ENCODE measurements around the gene BLTP2.

The BLTP2 gene

DNA sequence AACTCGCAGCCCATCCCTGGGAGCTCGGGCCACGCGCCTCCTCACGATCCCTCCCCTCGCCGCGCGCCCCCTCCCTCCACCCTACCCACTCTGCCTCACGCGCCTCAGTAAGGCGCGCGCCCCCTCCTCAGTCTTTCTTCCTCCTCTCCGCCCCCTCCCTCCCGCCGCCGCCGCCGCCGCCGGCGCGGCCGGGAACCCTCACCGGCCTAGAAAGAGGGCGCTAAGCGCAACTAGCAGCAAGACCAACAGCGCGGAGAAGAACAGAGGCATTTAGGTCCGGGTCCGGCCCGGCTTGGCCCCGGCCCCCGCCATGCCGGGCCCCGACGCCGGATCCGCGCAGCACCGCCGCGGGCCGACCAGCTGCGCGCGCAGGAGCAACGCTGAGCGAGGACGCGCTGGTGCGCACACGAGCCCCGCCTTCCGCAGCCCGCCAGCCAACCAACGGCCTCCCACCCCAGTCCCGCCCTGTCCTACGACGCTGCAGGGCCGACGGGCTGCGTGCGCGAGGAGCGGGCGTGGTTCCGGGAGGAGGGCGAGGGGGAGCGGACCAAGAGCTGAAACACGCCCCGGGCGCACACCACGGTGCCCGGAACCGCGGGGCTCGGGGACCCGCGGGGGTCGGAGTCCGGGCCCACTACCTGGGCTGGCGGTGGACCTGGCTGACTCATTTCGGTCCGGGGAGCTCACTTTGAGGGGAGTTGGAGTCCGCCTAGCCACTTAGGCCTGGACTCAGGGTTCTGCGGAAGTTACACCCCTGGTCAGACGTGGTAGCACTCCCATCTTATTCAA lies at the start of gene BLTP2:
Gene BLTP2 (minus strand): TSS at position 372 of the 789 bp plus-strand sequence. CDS start 102 bp downstream, at position 270.
- Histone ChIP-seq H3K36me3 (replicated peaks) (peaks cover 44% of the 10 kb centered on the region), H3K9me3 (no peaks in the 10 kb centered on the region), H3K27me3 (ENCODE audit: low read depth) (no peaks in the 10 kb centered on the region), H3K4me3 (peak within 1 kb of the TSS; percentile 64), H3K4me1 (peaks cover 5% of the 10 kb centered on the region)
- in situ Hi-C loops (cut with MboI; ENCODE audit: low sequenced_read_pairs), result no loop called here
- peak; percentile 94 to 97 for DNase-seq (ENCODE audit: low spot score in 2 of 2)

DNA sequence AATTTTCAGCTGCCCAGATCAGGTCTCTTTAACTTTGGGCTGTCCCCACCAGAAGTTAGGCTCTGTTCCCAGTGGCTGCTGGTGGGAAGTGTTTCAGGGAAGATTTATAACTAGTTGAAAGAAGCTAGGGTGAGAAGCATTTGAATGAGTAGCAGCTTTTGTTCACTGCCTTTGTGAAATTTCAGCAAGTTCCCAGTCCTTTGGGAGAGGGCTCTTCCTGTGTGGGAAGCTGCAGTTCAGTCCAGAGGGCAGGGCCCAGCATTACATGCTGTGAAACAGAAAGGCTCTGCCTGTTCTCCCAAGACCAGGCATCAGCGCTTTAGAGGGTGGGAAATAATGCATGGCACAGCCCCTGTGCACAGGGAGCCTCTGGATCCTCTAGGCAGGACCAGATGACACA lies 48.9 kb upstream of the BLTP2 start:
- no peaks in the 10 kb centered on the region for H3K27me3 ChIP-seq (ENCODE audit: low read depth)
- peaks cover 81% of the 10 kb centered on the region for H3K36me3 ChIP-seq (replicated peaks)
- in situ Hi-C loops (cut with MboI; ENCODE audit: low sequenced_read_pairs), result no loop called here
- H3K4me1 ChIP-seq, result no peaks in the 10 kb centered on the region
- no peaks in the 10 kb centered on the region for H3K9me3 ChIP-seq
- H3K4me3 ChIP-seq, result no peak overlapping the region
- no peak for DNase-seq (ENCODE audit: low spot score in 2 of 2)

DNA sequence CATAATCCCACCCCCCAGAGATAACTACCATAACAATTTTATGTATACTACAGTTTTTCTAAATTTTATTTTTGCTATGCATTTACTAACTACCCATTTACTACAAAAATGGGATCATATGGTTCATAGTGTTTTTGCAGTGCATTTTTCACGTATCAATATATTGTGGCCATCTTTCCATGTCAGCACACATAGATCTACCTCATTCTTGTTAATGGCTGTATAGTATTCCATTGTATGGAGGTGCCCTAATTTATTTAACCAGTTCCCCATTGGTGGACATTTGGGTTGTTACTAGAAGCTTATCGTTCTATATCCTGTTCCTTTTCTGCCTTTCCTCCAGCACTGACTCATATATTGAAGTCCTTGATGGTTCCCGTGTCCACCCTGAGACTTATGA lies 44.1 kb upstream of the BLTP2 start:
- H3K4me3 ChIP-seq, result no peak overlapping the region
- no peaks in the 10 kb centered on the region for H3K27me3 ChIP-seq (ENCODE audit: low read depth)
- peaks cover 86% of the 10 kb centered on the region for H3K36me3 ChIP-seq (replicated peaks)
- no peaks in the 10 kb centered on the region for H3K9me3 ChIP-seq
- DNase-seq (ENCODE audit: low spot score in 2 of 2), result no peak
- in situ Hi-C loops (cut with MboI; ENCODE audit: low sequenced_read_pairs), result no loop called here
- no peaks in the 10 kb centered on the region for H3K4me1 ChIP-seq

DNA sequence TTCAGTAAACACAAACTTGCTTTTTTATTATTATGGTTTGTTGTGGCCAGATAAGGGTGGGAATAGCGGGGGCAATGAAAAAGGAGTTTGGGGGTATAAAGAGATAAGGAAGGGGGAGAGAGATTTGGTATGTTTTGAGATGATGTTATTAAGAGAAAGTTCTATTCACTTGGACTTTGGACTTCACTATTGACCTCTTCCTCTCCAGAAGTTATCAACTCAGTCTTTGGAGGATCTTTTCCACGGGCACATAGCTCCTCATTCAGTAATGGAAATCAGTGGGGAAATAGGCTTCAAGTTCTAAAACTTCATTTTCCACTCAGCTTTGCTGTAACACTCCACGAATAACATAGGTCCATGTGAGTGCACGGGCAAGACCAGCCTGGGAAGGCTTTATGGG lies 43.5 kb upstream of the BLTP2 start:
- H3K4me1 ChIP-seq, result no peaks in the 10 kb centered on the region
- in situ Hi-C loops (cut with MboI; ENCODE audit: low sequenced_read_pairs), result no loop called here
- H3K36me3 ChIP-seq (replicated peaks), result peaks cover 84% of the 10 kb centered on the region

DNA sequence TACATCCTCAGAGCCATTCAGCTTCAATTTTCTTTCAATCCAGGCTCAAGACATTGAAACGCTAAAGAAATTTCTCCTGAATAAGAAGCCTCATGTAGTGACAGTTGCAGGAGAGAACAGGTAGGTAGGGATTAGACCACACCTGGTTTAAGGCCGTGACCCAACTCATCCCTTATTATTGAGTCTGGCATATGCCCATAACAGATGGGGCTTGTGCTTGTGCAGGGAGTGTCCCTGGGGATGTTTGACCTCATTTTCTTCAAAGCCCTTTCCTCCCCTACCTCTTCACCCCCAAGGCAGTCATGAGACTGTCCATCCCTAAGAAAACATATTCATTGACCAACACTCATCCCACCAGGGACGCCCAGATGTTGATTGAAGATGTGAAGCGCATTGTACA lies 41.3 kb upstream of the BLTP2 start:
- H3K4me3 ChIP-seq, result no peak overlapping the region
- no peaks in the 10 kb centered on the region for H3K27me3 ChIP-seq (ENCODE audit: low read depth)
- no peaks in the 10 kb centered on the region for H3K9me3 ChIP-seq
- no peaks in the 10 kb centered on the region for H3K4me1 ChIP-seq
- peaks cover 97% of the 10 kb centered on the region for H3K36me3 ChIP-seq (replicated peaks)
- DNase-seq (ENCODE audit: low spot score in 2 of 2), result no peak
- in situ Hi-C loops (cut with MboI; ENCODE audit: low sequenced_read_pairs), result no loop called here

More for the DNA sequence above, 43.5 kb upstream of the BLTP2 start:
- H3K27me3 ChIP-seq (ENCODE audit: low read depth), result no peaks in the 10 kb centered on the region
- no peak overlapping the region for H3K4me3 ChIP-seq
- DNase-seq (ENCODE audit: low spot score in 2 of 2), result no peak
- H3K9me3 ChIP-seq, result no peaks in the 10 kb centered on the region

DNA sequence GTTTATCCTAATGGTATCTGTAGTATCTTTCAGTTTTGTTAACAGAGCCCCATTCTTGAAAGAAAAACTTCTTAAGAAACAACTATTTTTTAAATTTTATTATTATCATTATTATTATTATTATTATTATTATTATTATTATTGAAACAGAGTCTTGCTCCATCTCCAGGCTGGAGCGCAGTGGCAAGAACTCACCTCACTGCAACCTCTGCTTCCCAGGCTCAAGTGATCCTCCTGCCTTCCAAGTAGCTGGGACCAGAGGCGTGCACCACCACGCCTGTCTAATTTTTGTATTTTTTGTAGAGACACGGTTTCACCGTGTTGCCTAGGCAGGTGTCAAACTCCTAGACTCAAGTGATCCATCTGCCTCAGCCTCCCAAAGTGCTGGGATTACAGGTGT lies 40.4 kb upstream of the BLTP2 start:
- Histone ChIP-seq H3K4me3 (no peak overlapping the region), H3K36me3 (replicated peaks) (peaks cover 97% of the 10 kb centered on the region), H3K4me1 (no peaks in the 10 kb centered on the region), H3K27me3 (ENCODE audit: low read depth) (no peaks in the 10 kb centered on the region), H3K9me3 (no peaks in the 10 kb centered on the region)
- in situ Hi-C loops (cut with MboI; ENCODE audit: low sequenced_read_pairs), result no loop called here
- no peak for DNase-seq (ENCODE audit: low spot score in 2 of 2)

DNA sequence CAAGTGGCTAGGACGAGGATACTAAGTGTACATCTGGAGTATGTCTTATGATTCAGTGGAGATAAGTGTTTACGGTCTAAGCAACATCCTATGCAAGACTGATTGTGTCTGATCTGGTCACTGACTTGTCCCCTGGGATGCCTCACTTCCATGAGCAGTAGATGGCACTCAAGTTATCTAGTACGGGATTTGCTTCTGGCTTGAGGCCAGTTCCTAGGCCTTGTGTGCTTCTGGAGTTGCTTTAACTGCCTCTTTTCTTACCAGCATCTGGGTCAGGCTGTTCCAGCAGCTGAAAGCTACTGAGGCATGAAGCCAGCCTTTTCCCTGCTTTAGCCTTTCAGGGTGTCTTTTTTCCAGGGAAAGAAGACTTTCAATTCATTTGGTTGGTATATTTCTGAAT lies 40.0 kb upstream of the BLTP2 start:
- DNase-seq (ENCODE audit: low spot score in 2 of 2), result no peak
- in situ Hi-C loops (cut with MboI; ENCODE audit: low sequenced_read_pairs), result no loop called here
- Histone ChIP-seq H3K36me3 (replicated peaks) (peaks cover 97% of the 10 kb centered on the region), H3K27me3 (ENCODE audit: low read depth) (no peaks in the 10 kb centered on the region), H3K4me3 (no peak overlapping the region), H3K9me3 (no peaks in the 10 kb centered on the region), H3K4me1 (no peaks in the 10 kb centered on the region)

DNA sequence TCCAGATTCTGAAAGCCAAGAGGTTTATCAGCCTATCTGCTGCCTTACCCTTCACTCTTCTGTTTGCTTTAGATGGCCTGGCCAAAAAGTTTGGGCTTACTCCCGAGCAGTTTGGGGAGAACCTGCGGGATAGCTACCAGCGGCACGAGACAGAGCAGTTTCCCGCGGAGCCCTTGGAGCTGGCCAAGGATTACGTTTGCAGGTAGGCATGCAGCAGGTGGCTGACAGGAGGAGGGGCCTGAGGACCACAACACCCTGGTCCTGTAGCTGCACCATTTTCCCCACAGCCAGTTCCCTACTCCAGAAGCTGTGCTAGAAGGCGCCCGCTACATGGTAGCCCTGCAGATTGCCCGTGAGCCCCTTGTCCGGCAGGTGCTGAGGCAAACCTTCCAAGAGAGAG lies 37.7 kb upstream of the BLTP2 start:
- Histone ChIP-seq H3K4me3 (no peak overlapping the region), H3K9me3 (no peaks in the 10 kb centered on the region), H3K27me3 (ENCODE audit: low read depth) (no peaks in the 10 kb centered on the region), H3K36me3 (replicated peaks) (peaks cover 94% of the 10 kb centered on the region), H3K4me1 (no peaks in the 10 kb centered on the region)
- in situ Hi-C loops (cut with MboI; ENCODE audit: low sequenced_read_pairs), result no loop called here
- no peak for DNase-seq (ENCODE audit: low spot score in 2 of 2)

DNA sequence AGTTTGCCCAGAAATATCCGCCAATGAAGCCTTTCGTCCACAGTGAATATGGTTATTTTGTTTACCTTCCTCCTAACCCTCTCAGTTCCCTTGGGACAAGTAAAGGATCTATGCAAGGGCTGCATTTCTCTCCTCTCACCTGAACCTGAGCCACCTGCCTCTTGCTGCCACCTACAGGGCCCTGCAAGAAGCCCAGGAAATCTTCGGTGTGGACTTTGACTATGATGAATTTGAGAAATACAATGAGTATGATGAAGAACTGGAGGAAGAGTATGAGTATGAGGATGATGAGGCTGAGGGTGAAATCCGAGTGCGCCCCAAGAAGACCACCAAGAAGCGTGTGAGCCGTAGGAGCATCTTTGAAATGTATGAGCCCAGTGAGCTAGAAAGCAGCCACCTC lies 31.0 kb upstream of the BLTP2 start:
- Histone ChIP-seq H3K9me3 (no peaks in the 10 kb centered on the region), H3K36me3 (replicated peaks) (peaks cover 90% of the 10 kb centered on the region), H3K4me3 (no peak overlapping the region), H3K27me3 (ENCODE audit: low read depth) (no peaks in the 10 kb centered on the region), H3K4me1 (no peaks in the 10 kb centered on the region)
- in situ Hi-C loops (cut with MboI; ENCODE audit: low sequenced_read_pairs), result no loop called here
- DNase-seq (ENCODE audit: low spot score in 2 of 2), result no peak

DNA sequence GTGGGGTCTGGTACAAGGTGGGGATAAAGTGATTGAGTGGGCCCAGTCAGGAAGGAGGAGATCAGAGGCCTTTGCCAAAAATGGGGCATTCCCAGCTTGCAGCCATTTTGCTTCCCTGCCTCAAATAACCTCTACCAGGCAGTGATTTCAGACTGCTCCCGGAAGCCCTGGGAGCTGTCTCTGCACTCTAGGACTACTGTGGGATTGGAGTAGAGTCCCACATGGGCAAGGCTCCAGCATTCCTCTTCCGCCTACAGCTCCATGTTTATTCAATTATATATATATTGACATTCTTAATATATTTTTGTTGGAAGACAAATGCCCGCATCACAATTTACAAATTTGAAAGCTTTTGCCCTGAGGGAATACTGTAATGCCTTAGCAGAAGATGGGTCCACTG lies 30.5 kb upstream of the BLTP2 start:
- no peaks in the 10 kb centered on the region for H3K9me3 ChIP-seq
- no peak for DNase-seq (ENCODE audit: low spot score in 2 of 2)
- in situ Hi-C loops (cut with MboI; ENCODE audit: low sequenced_read_pairs), result no loop called here
- no peaks in the 10 kb centered on the region for H3K4me1 ChIP-seq
- no peaks in the 10 kb centered on the region for H3K27me3 ChIP-seq (ENCODE audit: low read depth)
- H3K36me3 ChIP-seq (replicated peaks), result peaks cover 89% of the 10 kb centered on the region
- H3K4me3 ChIP-seq, result no peak overlapping the region

DNA sequence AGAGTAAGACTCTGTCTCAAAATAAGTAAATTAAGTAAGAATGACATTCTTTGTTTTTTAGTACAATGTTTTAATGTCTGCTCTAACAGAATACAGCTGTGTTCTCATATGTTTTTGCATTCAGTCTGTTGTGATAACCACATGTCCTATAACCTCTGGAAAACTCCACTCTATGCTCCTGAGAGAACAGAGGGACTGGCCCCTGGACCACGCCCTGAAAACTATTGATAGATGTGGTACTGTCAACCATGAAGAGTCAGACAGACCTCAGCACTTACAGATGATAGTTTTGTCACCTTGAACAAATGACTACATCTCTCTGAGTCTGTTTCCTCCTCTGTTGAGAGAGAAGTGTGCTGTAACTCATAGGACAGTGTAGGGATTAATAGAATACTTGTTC lies 25.0 kb upstream of the BLTP2 start:
- H3K9me3 ChIP-seq, result no peaks in the 10 kb centered on the region
- no peaks in the 10 kb centered on the region for H3K4me1 ChIP-seq
- H3K4me3 ChIP-seq, result no peak overlapping the region
- no peaks in the 10 kb centered on the region for H3K27me3 ChIP-seq (ENCODE audit: low read depth)
- in situ Hi-C loops (cut with MboI; ENCODE audit: low sequenced_read_pairs), result no loop called here
- no peak for DNase-seq (ENCODE audit: low spot score in 2 of 2)
- H3K36me3 ChIP-seq (replicated peaks), result peaks cover 68% of the 10 kb centered on the region

DNA sequence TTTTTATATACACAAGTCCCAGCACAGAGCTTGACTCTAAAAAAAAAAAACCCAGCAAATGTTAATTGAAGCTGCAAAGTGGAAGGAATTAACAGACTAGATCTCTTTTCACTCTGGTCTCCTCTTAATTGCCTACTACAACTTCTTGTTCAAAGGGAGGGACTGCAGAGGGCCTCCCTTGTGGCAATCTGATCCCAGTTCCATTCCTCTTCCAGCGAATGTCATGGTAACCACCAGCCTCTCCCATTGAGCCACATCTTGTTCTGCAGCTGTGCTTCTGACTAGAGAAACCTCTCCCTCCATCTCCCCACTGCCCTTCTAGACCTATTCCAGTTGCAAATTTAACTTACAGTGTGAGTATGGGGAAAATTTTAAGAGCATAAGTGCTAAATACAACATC lies 22.9 kb upstream of the BLTP2 start:
- H3K36me3 ChIP-seq (replicated peaks), result peaks cover 57% of the 10 kb centered on the region
- in situ Hi-C loops (cut with MboI; ENCODE audit: low sequenced_read_pairs), result no loop called here

DNA sequence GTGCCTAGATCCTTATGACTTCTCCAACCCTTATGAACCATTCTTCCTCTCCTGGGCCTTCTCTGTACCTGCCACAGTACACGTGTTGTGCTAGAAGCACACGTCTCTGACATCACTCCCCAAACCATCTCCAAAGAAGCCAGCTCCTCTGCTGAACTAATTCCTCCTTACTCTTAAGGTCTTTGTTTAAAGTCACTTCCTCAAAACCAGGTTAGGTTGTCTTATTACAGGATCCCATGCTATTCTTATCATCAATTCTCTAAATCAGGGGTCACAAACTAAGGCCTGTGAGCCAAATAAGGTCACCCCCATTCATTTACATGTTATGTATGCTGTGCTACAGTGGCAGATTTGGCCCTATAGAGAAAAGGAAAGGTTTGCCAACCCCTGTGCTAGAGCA lies 21.0 kb upstream of the BLTP2 start:
- Histone ChIP-seq H3K9me3 (no peaks in the 10 kb centered on the region), H3K4me3 (no peak overlapping the region), H3K36me3 (replicated peaks) (peaks cover 41% of the 10 kb centered on the region), H3K27me3 (ENCODE audit: low read depth) (no peaks in the 10 kb centered on the region), H3K4me1 (peaks cover 9% of the 10 kb centered on the region)
- in situ Hi-C loops (cut with MboI; ENCODE audit: low sequenced_read_pairs), result no loop called here
- DNase-seq (ENCODE audit: low spot score in 2 of 2), result no peak

More for the DNA sequence above, 22.9 kb upstream of the BLTP2 start:
- Histone ChIP-seq H3K4me3 (no peak overlapping the region), H3K4me1 (peaks cover 7% of the 10 kb centered on the region), H3K27me3 (ENCODE audit: low read depth) (no peaks in the 10 kb centered on the region), H3K9me3 (no peaks in the 10 kb centered on the region)
- DNase-seq (ENCODE audit: low spot score in 2 of 2), result no peak

DNA sequence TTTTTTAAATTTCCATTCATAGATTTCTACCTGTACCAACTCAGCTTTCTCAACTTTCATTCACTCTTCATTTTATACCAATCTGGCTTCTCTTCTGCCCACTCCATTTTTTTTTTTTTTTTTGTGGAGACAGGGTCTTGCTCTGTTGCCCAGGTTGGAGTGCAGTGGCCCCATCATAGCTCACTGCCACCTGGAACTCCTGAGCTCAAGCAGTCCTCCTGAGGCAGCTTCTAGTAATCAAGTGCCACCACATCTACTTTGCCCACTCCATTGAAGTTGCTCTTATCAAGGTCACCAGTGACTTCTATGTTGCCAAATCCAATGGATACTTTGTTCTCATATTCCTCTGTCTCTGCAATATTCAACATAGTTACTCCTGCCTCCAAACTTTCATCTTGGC lies 18.8 kb upstream of the BLTP2 start:
- in situ Hi-C loops (cut with MboI; ENCODE audit: low sequenced_read_pairs), result no loop called here
- Histone ChIP-seq H3K4me3 (peak overlapping the region; percentile 63; the same call in 1 of the 2 replicates), H3K36me3 (replicated peaks) (peaks cover 38% of the 10 kb centered on the region), H3K4me1 (peaks cover 9% of the 10 kb centered on the region), H3K9me3 (0 out of 2 replicates have a peak, but pooled peaks cover 7% of the 10 kb centered on the region), H3K27me3 (ENCODE audit: low read depth) (no peaks in the 10 kb centered on the region)
- no peak for DNase-seq (ENCODE audit: low spot score in 2 of 2)

DNA sequence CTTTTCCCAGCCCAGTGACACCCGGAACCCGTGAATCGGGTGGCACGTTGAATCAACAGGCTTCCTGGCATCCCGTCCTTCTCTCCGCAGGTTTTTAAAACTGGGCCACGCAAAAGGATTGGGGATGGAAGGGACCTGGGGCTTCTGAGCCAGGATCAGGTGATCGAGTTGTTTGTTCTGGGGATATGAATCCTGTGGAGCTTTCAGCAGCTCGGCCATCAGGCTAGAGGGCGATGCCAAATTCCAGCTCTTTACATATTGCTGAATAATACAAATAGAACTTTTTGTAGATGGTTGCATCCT lies 17.5 kb upstream of the BLTP2 start:
- DNase-seq (ENCODE audit: low spot score in 2 of 2), result no peak

More for the DNA sequence above, 17.5 kb upstream of the BLTP2 start:
- Histone ChIP-seq H3K4me1 (peaks cover 9% of the 10 kb centered on the region), H3K4me3 (peak overlapping the region; percentile 63), H3K36me3 (replicated peaks) (peaks cover 34% of the 10 kb centered on the region), H3K27me3 (ENCODE audit: low read depth) (no peaks in the 10 kb centered on the region), H3K9me3 (0 out of 2 replicates have a peak, but pooled peaks cover 7% of the 10 kb centered on the region)
- in situ Hi-C loops (cut with MboI; ENCODE audit: low sequenced_read_pairs), result no loop called here
